ENCODE measurements around the gene ANTXR1. TPM values are rescaled to one million over a fixed set of nuclear protein-coding genes. Genes with fewer than 3 reads are reported as not detected.

ANTXR1 gene
- total RNA-seq, 1 experiment from 2014 or later = 25.7 TPM

DNA sequence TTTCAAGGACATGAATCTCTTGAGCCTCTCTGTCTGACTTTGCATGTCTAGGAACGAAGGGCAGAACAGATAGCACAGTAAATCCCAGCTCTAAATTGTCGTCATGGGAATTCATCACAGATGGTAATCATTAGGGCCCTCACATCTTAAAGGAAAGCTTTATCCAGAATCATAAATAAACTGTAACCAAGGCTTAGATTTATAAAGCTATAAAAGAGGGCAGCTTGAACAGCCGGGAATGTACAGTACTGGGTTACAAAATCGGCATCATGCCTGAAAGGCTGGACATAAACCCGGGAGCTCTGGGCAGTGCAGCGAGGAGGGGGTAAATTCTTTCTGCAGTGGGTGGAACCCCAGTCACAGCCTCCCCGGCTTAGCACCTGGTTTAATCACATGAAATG, 229.7 kb downstream of the ANTXR1 start:
- RAD21 ChIA-PET (ENCODE audit: low non-redundant PET in 1 of 2, low total read pairs in 2 of 2, uncharacterized antibody in 2 of 2, unreplicated experiment in 2 of 2) = no interaction called here
- Histone ChIP-seq H3K4me1 (ENCODE audit: control insufficient read depth in 1 of 2, insufficient read depth in 2 of 2, low read length in 2 of 2) (no peaks in the 10 kb centered on the region), H3K4me3 (replicated peaks in 1 of 2; ENCODE audit: low read depth in 1 of 2, low read length in 2 of 2) (no peak overlapping the region), H3K79me2 (ENCODE audit: insufficient read depth, low read length) (no peaks in the 10 kb centered on the region), H4K20me1 (ENCODE audit: insufficient read depth) (no peaks in the 10 kb centered on the region), H3K9ac (ENCODE audit: low read length) (no peak overlapping the region), H3K9me2 (ENCODE audit: insufficient read depth) (no peaks in the 10 kb centered on the region), H2AFZ (ENCODE audit: low read depth, low read length, poor library complexity, severe bottlenecking) (no peak overlapping the region), H3K27me3 (ENCODE audit: insufficient read depth, low read length) (no peaks in the 10 kb centered on the region), H3K9me3 (ENCODE audit: control insufficient read depth in 1 of 2, insufficient read depth in 1 of 2, low read depth in 1 of 2, low read length in 2 of 2) (no peaks in the 10 kb centered on the region), H3K4me2 (ENCODE audit: low read length) (no peak overlapping the region), H3K36me3 (ENCODE audit: control insufficient read depth in 1 of 2, insufficient read depth in 2 of 2, low read length in 2 of 2) (no peaks in the 10 kb centered on the region), H3K27ac (ENCODE audit: low read depth, low read length) (no peak overlapping the region)
- POLR2A ChIA-PET = no interaction called here
- DNase-seq (ENCODE audit: low read depth, low spot score) (no peak), ATAC-seq (no peak)
- CTCF ChIA-PET = no interaction called here
- no peak for TF ChIP-seq YY1 (IDR thresholded peaks at IDR 0.05; ENCODE audit: extremely low read depth, insufficient replicate concordance, low read depth, low read length)
- TF ChIP-seq TCF7L2 (IDR thresholded peaks at IDR 0.05; ENCODE audit: borderline replicate concordance, extremely low read depth, insufficient read depth, insufficient read length) = no peak
- TF ChIP-seq, protein P1, sequence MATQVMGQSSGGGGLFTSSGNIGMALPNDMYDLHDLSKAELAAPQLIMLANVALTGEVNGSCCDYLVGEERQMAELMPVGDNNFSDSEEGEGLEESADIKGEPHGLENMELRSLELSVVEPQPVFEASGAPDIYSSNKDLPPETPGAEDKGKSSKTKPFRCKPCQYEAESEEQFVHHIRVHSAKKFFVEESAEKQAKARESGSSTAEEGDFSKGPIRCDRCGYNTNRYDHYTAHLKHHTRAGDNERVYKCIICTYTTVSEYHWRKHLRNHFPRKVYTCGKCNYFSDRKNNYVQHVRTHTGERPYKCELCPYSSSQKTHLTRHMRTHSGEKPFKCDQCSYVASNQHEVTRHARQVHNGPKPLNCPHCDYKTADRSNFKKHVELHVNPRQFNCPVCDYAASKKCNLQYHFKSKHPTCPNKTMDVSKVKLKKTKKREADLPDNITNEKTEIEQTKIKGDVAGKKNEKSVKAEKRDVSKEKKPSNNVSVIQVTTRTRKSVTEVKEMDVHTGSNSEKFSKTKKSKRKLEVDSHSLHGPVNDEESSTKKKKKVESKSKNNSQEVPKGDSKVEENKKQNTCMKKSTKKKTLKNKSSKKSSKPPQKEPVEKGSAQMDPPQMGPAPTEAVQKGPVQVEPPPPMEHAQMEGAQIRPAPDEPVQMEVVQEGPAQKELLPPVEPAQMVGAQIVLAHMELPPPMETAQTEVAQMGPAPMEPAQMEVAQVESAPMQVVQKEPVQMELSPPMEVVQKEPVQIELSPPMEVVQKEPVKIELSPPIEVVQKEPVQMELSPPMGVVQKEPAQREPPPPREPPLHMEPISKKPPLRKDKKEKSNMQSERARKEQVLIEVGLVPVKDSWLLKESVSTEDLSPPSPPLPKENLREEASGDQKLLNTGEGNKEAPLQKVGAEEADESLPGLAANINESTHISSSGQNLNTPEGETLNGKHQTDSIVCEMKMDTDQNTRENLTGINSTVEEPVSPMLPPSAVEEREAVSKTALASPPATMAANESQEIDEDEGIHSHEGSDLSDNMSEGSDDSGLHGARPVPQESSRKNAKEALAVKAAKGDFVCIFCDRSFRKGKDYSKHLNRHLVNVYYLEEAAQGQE (IDR thresholded peaks at IDR 0.05; ENCODE audit: low read depth) = no peak
- TF ChIP-seq, protein P2, sequence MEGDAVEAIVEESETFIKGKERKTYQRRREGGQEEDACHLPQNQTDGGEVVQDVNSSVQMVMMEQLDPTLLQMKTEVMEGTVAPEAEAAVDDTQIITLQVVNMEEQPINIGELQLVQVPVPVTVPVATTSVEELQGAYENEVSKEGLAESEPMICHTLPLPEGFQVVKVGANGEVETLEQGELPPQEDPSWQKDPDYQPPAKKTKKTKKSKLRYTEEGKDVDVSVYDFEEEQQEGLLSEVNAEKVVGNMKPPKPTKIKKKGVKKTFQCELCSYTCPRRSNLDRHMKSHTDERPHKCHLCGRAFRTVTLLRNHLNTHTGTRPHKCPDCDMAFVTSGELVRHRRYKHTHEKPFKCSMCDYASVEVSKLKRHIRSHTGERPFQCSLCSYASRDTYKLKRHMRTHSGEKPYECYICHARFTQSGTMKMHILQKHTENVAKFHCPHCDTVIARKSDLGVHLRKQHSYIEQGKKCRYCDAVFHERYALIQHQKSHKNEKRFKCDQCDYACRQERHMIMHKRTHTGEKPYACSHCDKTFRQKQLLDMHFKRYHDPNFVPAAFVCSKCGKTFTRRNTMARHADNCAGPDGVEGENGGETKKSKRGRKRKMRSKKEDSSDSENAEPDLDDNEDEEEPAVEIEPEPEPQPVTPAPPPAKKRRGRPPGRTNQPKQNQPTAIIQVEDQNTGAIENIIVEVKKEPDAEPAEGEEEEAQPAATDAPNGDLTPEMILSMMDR (IDR thresholded peaks at IDR 0.05 in 2 of 3, conservative IDR thresholded peaks at IDR 0.05 in 1 of 3; ENCODE audit: borderline replicate concordance in 1 of 3, insufficient read depth in 1 of 3, low read depth in 2 of 3, low read length in 2 of 3) = no peak
- BruUV-seq (replicated peaks) = no TSS peak
- intact Hi-C loops (cut with micrococcal nuclease) = no loop called here

Measured in HCT116 (cell line).